ENCODE results near the gene SFT2D2.

SFT2D2 gene

GRCh38 chr1:168271636-168272035 lies 45.8 kb downstream of the SFT2D2 start:
- DNase-seq: no peak

GRCh38 chr1:168273575-168273974 lies 47.8 kb downstream of the SFT2D2 start:
- no peak for DNase-seq

GRCh38 chr1:168279253-168279652 lies 53.4 kb downstream of the SFT2D2 start:
- peak; percentile 2 for DNase-seq

GRCh38 chr1:168280296-168280927 lies 54.6 kb downstream of the SFT2D2 start, which contains the start of gene TBX19:
Gene TBX19, plus strand, starts transcription at chr1:168280877. Its CDS starts 214 bp downstream, at chr1:168281091.
- no peak for DNase-seq

GRCh38 chr1:168281603-168282325 lies 56.0 kb downstream of the SFT2D2 start:
- no peak for DNase-seq

- peak; percentile 17 for DNase-seq
Observed at GRCh38 chr1:168285521-168285790, 59.7 kb downstream of the SFT2D2 start.

- DNase-seq: no peak
Observed at GRCh38 chr1:168285971-168286927, 60.4 kb downstream of the SFT2D2 start.

- DNase-seq: peak; percentile 6
Observed at GRCh38 chr1:168287237-168287664, 61.4 kb downstream of the SFT2D2 start.

- DNase-seq: no peak
Observed at GRCh38 chr1:168288311-168289052, 62.7 kb downstream of the SFT2D2 start.

GRCh38 chr1:168291222-168291837 lies 65.5 kb downstream of the SFT2D2 start:
- DNase-seq: peak; percentile 16

- no peak for DNase-seq
Observed at GRCh38 chr1:168293356-168293755, 67.6 kb downstream of the SFT2D2 start.

GRCh38 chr1:168295411-168296114 lies 69.8 kb downstream of the SFT2D2 start:
- no peak for DNase-seq

- DNase-seq: no peak
Observed at GRCh38 chr1:168297019-168297730, 71.4 kb downstream of the SFT2D2 start.

- no peak for DNase-seq
Observed at GRCh38 chr1:168298446-168298845, 72.6 kb downstream of the SFT2D2 start.

GRCh38 chr1:168300626-168301025 lies 74.8 kb downstream of the SFT2D2 start:
- DNase-seq: no peak

- no peak for DNase-seq
Observed at GRCh38 chr1:168301664-168302320, 76.0 kb downstream of the SFT2D2 start.

Measured in NCI-H2227 treated with DMSO at 0.1 percent for 48 hours (cell line).